AG09319 (cell line): ENCODE measurements around the gene ANKRD2.
"Not testable (repeated sequence)": the region's sequence is repeated elsewhere in the genome, so short reads cannot be mapped to it uniquely, and the experiment has no call there.

Experiments
- DNase-seq: peaks from one replicate; pipeline ENCODE4 v3.0.0-alpha.2; 2010; ENCODE audit warnings: low read depth; ENCODE audit errors: extremely low read depth
- TF ChIP-seq, protein P1 (sequence below): IDR thresholded peaks from 2 replicates; pipeline ENCODE4 v1.5.1; 2011; ENCODE audit warnings: low read depth, mild to moderate bottlenecking, inconsistent platforms, low read length, moderate library complexity

The ANKRD2 gene

DNA sequence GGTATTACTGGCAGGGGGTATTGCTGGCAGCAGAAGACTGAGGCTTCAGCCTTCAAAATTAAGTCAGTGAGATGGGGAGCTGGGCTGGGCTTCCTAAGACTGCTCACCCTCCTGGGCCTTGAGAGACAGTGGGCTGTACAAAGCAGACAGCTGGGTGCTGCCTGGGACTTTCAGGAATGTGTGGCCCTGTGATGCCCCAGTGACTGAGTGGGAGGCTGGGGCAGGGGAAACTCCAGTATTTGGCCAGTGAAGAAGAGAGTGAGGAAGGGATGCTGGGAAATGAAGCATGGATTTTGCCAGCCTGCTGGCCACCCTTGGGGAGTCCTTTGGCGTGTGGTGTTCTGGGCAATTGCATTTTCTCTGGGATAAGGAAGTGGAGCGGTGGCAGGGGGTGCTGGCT lies 442 bp downstream of the ANKRD2 start:
- DNase-seq = no peak
- TF ChIP-seq, protein P1, sequence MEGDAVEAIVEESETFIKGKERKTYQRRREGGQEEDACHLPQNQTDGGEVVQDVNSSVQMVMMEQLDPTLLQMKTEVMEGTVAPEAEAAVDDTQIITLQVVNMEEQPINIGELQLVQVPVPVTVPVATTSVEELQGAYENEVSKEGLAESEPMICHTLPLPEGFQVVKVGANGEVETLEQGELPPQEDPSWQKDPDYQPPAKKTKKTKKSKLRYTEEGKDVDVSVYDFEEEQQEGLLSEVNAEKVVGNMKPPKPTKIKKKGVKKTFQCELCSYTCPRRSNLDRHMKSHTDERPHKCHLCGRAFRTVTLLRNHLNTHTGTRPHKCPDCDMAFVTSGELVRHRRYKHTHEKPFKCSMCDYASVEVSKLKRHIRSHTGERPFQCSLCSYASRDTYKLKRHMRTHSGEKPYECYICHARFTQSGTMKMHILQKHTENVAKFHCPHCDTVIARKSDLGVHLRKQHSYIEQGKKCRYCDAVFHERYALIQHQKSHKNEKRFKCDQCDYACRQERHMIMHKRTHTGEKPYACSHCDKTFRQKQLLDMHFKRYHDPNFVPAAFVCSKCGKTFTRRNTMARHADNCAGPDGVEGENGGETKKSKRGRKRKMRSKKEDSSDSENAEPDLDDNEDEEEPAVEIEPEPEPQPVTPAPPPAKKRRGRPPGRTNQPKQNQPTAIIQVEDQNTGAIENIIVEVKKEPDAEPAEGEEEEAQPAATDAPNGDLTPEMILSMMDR = no peak

DNA sequence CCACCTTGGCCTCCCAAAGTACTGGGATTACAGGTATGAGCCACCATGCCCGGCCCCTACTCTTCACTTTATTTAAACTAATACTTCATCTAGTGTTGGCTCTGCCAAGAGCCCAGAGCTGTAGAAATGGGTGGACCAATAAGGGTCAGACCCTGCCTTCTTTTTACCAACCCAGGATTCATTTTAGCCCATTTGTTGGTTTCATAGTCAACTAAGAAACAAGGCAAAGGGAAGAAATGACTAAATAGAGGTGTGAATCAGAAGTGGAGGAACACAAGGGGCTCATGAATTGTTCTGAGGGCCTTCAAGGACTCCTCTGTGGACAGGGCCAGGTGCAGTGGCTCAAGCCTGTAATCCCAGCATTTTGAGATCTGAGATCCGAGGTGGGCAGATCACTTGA lies 1.1 kb downstream of the ANKRD2 start:
- no peak for DNase-seq
- TF ChIP-seq, protein P1 = no peak

DNA sequence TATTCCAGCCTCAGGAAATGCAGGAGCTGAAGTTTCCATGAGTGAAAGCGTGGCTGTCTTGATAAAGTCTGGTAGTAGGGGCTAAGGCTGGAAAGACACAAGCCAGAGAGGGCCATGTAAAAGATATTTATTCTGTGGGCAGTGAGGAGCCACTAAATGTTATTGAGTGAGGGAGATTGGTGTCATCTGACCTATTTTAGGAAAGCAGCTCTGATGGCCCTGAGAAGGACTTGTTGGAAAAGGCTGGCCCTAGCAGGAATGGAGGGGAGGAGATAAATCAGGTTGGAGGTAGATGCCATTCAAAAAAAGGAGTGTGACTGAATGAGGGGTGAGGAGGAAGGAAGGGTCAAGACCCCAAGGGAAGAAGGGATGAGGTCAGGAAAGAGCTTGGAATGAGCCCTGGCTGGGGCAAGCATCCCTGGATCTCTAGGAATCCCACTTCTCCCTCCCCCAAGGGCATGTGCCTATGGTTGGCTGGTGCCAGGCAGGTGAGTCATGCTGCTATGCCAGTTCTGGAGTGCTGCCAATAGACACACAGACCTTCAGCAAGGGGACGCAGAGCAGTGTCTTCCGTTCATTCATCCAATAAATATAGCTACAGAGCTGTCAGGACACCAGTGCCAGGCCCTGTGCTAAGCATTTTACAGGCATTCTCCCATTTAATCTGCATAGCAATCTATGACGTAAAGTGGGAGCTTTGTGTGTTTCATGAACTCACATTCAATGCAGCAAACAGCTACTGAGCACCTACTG lies 2.0 kb downstream of the ANKRD2 start:
- TF ChIP-seq, protein P1 = no peak
- DNase-seq = no peak

DNA sequence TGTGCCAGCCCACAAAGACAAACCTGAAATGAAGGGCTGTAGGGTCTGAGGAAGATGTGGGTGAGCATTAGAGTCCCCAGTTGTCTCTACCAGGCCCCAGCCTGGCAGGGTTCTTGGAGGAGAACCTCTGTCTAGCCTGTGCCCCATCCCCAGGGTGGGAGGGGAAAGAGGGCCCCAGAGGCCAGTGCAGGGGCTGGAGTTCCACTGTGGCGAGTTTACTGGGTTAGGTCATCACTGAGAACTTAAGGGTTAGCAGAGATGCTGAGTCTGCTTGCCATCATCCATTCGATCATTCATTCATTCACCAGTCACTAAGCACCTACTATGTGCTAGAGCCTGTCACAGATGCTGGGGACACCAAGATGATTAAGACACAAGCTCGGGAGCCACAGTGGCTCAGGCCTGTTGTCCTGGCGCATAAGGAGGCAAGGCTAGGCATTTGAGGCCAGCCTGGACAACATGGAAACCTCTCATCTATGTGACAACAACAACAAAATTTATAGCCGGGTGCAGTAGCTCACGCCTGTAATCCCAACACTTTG lies 2.6 kb downstream of the ANKRD2 start:
- TF ChIP-seq, protein P1 = no peak
- no peak for DNase-seq

DNA sequence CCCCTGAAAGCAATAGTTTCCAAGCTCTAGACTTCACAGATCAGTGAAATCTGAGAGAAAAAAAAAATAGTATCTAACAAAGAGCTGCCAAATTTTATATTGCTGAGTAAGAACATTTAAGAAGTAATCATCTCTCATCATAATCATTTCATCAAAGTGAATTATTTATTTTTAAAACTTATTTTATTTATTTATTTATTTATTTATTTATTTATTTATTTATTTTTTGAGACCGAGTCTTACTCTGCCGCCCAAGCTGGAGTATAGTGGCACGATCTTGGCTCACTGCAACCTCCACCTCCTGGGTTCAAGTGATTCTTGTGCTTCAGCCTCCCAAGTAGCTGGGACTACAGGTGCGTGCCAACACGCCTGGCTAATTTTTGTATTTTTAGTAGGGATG lies 3.9 kb downstream of the ANKRD2 start:
- DNase-seq = not testable (repeated sequence)

DNA sequence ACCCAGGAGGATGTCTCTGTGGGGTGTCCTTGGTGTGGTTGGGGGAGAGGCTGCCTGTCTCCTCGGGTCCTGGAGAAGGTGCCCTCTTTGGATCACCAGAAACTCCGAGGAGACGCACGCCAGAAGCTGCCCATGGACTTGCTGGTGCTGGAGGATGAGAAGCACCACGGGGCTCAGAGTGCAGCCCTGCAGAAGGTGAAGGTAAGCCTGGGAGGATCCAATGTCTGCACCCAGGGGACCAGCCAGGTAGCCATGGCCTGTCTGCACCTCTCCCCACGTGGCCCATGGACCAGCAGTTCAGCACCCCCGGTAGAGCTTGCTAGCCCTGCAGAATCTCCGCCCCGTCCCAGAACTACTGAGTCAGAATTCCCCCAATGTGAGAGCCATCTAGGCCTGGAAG lies 5.1 kb downstream of the ANKRD2 start:
- DNase-seq = no peak
- TF ChIP-seq, protein P1 = no peak

DNA sequence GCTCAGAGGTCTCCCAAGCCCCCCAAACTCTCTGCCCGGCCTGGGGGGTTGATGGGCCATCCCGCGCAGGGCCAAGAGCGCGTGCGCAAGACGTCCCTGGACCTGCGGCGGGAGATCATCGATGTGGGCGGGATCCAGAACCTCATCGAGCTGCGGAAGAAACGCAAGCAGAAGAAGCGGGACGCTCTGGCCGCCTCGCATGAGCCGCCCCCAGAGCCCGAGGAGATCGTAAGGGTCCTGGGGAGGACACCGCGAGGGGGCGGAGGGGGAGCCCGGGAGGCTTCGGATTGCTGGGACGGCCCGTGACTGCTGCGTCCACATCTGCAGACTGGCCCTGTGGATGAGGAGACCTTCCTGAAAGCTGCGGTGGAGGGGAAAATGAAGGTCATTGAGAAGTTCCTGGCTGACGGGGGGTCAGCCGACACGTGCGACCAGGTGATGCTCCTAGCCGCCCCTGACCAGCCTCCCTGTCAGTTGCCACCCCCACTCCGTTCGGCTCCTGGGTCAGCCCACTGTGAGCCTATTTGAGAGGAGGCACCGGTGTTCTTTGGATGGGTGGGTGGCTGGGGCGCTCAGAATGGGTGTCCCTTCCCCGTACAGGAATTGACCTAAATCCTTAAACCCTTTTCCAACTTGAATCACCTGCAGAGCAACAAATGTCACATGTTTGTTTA lies 5.7 kb downstream of the ANKRD2 start:
- DNase-seq = no peak
- TF ChIP-seq, protein P1 = no peak
